ENCODE measurements around the gene CDH15. TPM values are rescaled to one million over a fixed set of nuclear protein-coding genes. Genes with fewer than 3 reads are reported as not detected.

The CDH15 gene
- total RNA-seq, 2 experiments from 2014 or later: not detected

- Mint-ChIP-seq H3K36me3 (no peaks in the 10 kb centered on the region), H3K27ac (no peak overlapping the region), H3K9me3 (no peaks in the 10 kb centered on the region), H3K4me3 (no peak overlapping the region), H3K27me3 (peaks cover 4% of the 10 kb centered on the region), H3K4me1 (ENCODE audit: low read depth) (peaks cover 7% of the 10 kb centered on the region)
- DNase-seq: no peak
- ChIA-PET POLR2A (no interaction called here), CTCF (no interaction called here)
- intact Hi-C loops (cut with micrococcal nuclease): no loop called here
Observed at GRCh38 chr16:89173174-89173921, 1.8 kb downstream of the CDH15 start.

DNA sequence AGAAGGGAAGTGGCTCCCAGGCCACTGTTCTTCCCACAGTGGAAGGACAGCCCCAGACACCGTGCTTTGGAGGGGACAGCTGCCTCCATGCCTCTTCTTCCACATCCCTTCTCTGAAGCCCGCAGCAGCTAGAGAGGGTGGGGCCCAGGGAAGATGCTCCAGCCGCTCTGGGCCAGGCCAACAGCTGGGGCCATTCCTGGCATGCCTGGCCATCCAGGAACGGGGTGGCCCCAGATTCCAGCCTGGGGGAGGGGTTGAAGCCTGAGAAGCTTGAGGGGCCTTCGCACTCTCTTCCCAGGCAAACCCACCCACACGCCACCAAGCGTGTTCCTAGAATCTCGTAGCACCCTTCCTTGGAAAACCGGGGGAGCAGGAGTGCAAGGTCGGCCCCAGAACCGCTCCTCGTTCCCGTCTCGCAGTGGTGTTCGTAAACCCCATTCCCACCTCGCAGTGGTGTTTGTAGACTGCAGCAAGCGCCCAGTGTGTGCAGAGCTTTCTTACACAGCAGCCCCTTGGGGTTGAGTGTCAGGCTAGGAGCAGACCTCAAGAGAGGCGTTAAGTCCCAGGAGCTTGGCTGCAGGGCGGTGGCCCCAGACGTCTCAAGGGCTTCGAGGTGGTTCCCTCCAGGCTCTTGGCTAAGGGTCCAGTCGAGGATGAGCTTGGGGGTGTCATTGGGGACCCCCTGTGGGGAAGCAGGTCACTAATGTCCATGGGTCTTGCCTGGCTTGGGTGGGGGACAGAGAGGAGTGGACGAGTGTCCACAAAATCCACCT lies 2.7 kb downstream of the CDH15 start:
- intact Hi-C loops (cut with micrococcal nuclease): no loop called here
- no peaks in the 10 kb centered on the region for H3K9me3 Mint-ChIP-seq
- H3K36me3 Mint-ChIP-seq: no peaks in the 10 kb centered on the region
- peaks cover 7% of the 10 kb centered on the region for H3K4me1 Mint-ChIP-seq (ENCODE audit: low read depth)
- ChIA-PET POLR2A (interaction anchor here (0.6 kb wide), 1 partner anchor 9 kb away, joined by 3 read pairs; no protein-coding TSS in a partner anchor), CTCF (no interaction called here)
- peaks cover 4% of the 10 kb centered on the region for H3K27me3 Mint-ChIP-seq
- H3K4me3 Mint-ChIP-seq: no peak overlapping the region
- H3K27ac Mint-ChIP-seq: no peak overlapping the region
- no peak for DNase-seq

DNA sequence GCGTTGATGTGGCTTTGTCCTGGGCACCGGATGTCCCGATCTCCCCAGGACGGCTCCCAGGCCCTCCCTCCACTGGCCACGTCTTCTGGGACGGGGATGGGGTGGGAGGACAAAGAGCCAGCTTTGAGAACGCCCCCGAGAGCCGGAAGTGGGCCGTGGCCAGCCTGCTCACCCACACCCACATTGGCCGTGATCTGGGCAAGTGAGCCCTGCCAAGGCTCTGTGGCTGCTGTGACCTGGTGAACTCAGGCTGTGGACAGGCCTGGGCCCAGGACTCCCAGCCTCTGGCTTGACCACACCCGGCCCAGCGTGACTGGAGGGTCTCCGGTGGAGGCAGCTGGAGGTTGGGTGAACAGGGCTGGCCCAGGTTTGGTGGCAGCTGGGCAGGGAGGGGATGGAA lies 3.3 kb downstream of the CDH15 start:
- intact Hi-C loops (cut with micrococcal nuclease): no loop called here
- POLR2A ChIA-PET: interaction anchor here (0.6 kb wide), 1 partner anchor 9 kb away, joined by 3 read pairs; no protein-coding TSS in a partner anchor
- Mint-ChIP-seq H3K9me3 (no peaks in the 10 kb centered on the region), H3K27ac (no peak overlapping the region), H3K4me1 (ENCODE audit: low read depth) (peaks cover 7% of the 10 kb centered on the region), H3K27me3 (peaks cover 4% of the 10 kb centered on the region), H3K36me3 (no peaks in the 10 kb centered on the region), H3K4me3 (no peak overlapping the region)
- CTCF ChIA-PET: no interaction called here
- no peak for DNase-seq

DNA sequence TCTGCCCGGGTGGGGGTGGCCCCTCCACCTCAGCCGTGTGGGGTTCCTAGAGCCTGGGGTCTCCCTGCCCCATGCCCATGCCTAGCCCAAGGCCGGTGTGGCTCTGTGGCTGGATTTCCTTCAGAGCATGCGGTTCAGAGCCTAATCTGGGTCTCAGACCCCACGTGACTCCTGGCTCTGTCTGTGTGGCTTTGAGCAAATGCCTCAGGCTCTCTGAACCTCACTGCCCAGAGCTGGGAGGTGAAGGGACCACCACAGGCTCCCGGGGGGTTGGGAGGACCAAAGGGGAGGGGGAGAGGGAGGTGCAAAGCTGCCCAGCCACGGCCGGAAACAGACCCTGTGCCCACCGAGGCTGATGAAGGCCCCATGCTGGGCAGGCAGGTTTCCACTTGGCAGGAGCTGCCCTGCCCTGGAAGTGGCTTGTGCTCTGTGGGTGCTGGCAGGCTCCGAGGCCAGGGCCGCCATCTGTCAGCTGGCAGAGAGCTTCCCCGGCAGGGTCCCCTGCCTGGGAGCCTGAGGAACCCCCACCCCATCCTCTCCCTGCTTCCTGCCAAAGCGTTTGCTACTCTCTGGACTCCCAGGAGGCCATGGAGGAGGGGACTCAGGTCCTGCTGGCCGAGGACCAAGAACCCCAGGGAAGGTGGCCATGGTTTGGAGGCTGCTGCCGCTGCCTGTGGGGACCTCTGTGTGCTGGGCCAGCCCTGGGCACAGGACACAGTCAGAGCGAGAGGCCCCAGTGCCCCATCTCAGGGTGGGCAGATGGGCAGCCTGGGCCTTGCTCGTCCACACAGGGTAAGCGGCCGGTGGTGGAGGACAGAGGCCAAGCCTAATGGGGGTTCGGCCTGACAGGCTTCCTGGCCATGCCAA lies 4.0 kb downstream of the CDH15 start:
- ChIA-PET CTCF (no interaction called here), POLR2A (interaction anchor here (0.6 kb wide), 1 partner anchor 8 kb away, joined by 3 read pairs; no protein-coding TSS in a partner anchor)
- no peak for DNase-seq
- no peaks in the 10 kb centered on the region for H3K36me3 Mint-ChIP-seq
- H3K4me1 Mint-ChIP-seq (ENCODE audit: low read depth): peaks cover 5% of the 10 kb centered on the region
- peaks cover 4% of the 10 kb centered on the region for H3K27me3 Mint-ChIP-seq
- H3K4me3 Mint-ChIP-seq: no peak overlapping the region
- no peak overlapping the region for H3K27ac Mint-ChIP-seq
- intact Hi-C loops (cut with micrococcal nuclease): no loop called here
- no peaks in the 10 kb centered on the region for H3K9me3 Mint-ChIP-seq

DNA sequence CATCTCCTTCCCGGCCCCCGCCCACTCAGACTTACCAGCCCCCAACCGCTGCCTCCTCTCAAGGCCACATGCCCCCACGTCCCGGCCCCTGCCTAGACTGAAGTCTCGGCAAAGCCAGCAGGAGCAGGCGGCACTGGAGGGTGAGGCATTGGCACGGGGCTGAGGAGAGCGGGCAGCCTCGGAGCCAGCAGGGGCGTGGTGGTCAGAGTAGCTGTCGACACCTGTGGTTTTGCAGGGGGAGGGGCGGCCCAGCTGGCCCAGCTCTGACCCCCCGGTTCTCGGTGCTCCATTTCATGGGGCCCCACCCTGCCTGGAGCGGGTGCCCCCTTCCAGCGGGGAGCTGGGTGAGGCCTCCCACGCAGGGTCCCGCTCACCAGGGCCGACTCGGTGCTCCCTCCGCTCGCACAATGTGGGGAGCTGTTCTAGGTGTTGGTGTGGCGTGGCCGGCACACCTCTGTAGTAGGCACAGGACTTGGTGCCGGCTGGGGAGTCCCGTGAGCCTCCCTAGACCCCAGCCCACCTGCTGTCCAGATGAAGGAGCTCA lies 4.7 kb downstream of the CDH15 start:
- no peak overlapping the region for H3K27ac Mint-ChIP-seq
- POLR2A ChIA-PET: no interaction called here
- no peaks in the 10 kb centered on the region for H3K9me3 Mint-ChIP-seq
- no peaks in the 10 kb centered on the region for H3K27me3 Mint-ChIP-seq
- no peak for DNase-seq
- H3K36me3 Mint-ChIP-seq: no peaks in the 10 kb centered on the region
- H3K4me1 Mint-ChIP-seq (ENCODE audit: low read depth): no peaks in the 10 kb centered on the region
- H3K4me3 Mint-ChIP-seq: no peak overlapping the region
- CTCF ChIA-PET: no interaction called here
- intact Hi-C loops (cut with micrococcal nuclease): no loop called here

GRCh38 chr16:89176717-89177116 lies 5.2 kb downstream of the CDH15 start:
- intact Hi-C loops (cut with micrococcal nuclease): no loop called here
- H3K36me3 Mint-ChIP-seq: no peaks in the 10 kb centered on the region
- ChIA-PET POLR2A (no interaction called here), CTCF (no interaction called here)
- DNase-seq: no peak
- H3K4me3 Mint-ChIP-seq: no peak overlapping the region
- no peak overlapping the region for H3K27ac Mint-ChIP-seq
- H3K27me3 Mint-ChIP-seq: no peaks in the 10 kb centered on the region
- peaks cover under 1% of the 10 kb centered on the region for H3K4me1 Mint-ChIP-seq (ENCODE audit: low read depth)
- no peaks in the 10 kb centered on the region for H3K9me3 Mint-ChIP-seq

DNA sequence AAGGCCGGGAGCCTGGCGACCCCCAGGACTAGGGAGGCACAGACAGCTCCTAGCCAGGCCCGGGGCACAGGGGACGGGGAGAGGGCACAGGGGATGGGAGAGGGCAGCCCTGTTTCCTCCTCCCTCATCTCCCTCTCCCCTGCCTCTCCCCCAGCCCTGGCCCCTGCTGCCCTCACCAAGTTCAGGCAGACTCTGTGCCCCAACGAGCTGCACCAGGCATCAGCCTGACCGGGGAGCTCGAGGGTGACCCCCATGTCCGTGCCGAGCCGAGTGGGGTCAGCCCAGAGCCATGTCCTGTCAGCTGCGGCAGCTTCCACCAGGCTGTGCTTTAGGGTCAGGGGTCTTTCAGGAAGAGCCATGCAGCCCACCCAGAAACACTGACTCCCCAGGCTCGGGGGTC lies 6.0 kb downstream of the CDH15 start:
- H3K36me3 Mint-ChIP-seq: no peaks in the 10 kb centered on the region
- no peak for DNase-seq
- POLR2A ChIA-PET: no interaction called here
- no peaks in the 10 kb centered on the region for H3K27me3 Mint-ChIP-seq
- intact Hi-C loops (cut with micrococcal nuclease): no loop called here
- no peak overlapping the region for H3K4me3 Mint-ChIP-seq
- H3K9me3 Mint-ChIP-seq: no peaks in the 10 kb centered on the region
- no peak overlapping the region for H3K27ac Mint-ChIP-seq
- H3K4me1 Mint-ChIP-seq (ENCODE audit: low read depth): peaks cover 2% of the 10 kb centered on the region
- CTCF ChIA-PET: interaction anchor here (1.3 kb wide), 1 partner anchor 320 kb away, joined by 3 read pairs; no protein-coding TSS in a partner anchor

GRCh38 chr16:89178453-89179147 lies 7.1 kb downstream of the CDH15 start:
- H3K9me3 Mint-ChIP-seq: no peaks in the 10 kb centered on the region
- CTCF ChIA-PET: interaction anchor here (1.3 kb wide), 1 partner anchor 321 kb away, joined by 3 read pairs; no protein-coding TSS in a partner anchor
- POLR2A ChIA-PET: no interaction called here
- no peak overlapping the region for H3K4me3 Mint-ChIP-seq
- no peak overlapping the region for H3K27ac Mint-ChIP-seq
- H3K4me1 Mint-ChIP-seq (ENCODE audit: low read depth): peaks cover 2% of the 10 kb centered on the region
- no peak for DNase-seq
- intact Hi-C loops (cut with micrococcal nuclease): no loop called here
- H3K27me3 Mint-ChIP-seq: no peaks in the 10 kb centered on the region
- H3K36me3 Mint-ChIP-seq: no peaks in the 10 kb centered on the region

GRCh38 chr16:89179148-89179484 lies 7.6 kb downstream of the CDH15 start:
- no peak overlapping the region for H3K27ac Mint-ChIP-seq
- no peak overlapping the region for H3K4me3 Mint-ChIP-seq
- no peaks in the 10 kb centered on the region for H3K9me3 Mint-ChIP-seq
- H3K36me3 Mint-ChIP-seq: no peaks in the 10 kb centered on the region
- intact Hi-C loops (cut with micrococcal nuclease): no loop called here
- no peaks in the 10 kb centered on the region for H3K27me3 Mint-ChIP-seq
- H3K4me1 Mint-ChIP-seq (ENCODE audit: low read depth): peaks cover 2% of the 10 kb centered on the region
- ChIA-PET CTCF (interaction anchor here (1.3 kb wide), 1 partner anchor 12 kb away, joined by 4 read pairs; no protein-coding TSS in a partner anchor), POLR2A (no interaction called here)
- no peak for DNase-seq

DNA sequence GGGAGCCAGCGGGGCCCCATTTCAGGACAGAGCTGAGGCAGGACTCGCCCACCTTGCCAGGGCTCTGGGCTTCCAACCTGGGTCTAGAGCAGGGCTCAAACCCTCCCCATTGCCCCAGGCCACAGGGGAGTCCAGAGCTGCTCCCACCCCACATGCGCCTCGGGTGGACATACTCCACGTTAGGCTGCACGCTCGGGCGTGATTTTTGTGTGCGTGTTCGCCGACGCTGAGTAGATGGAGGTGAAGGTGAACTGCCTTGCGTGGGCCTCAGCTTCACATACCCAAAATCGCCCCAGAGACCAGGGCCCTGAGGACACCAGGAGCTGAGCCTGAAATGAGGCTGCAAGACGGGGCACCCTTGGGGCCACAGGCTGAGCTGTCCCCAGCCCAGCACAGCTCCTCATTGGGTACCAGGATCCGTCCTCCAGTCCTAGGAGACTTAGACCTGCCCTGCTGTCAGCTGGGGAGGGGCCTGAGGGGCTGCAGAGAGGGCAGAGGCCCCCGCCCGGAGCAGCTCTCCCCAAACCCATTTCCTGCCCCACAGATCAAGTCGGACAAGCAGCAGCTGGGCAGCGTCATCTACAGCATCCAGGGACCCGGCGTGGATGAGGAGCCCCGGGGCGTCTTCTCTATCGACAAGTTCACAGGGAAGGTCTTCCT lies 8.2 kb downstream of the CDH15 start:
- POLR2A ChIA-PET: no interaction called here
- no peaks in the 10 kb centered on the region for H3K9me3 Mint-ChIP-seq
- no peak overlapping the region for H3K27ac Mint-ChIP-seq
- CTCF ChIA-PET: interaction anchor here (1.3 kb wide), 1 partner anchor 13 kb away, joined by 4 read pairs; no protein-coding TSS in a partner anchor
- intact Hi-C loops (cut with micrococcal nuclease): no loop called here
- no peak overlapping the region for H3K4me3 Mint-ChIP-seq
- H3K4me1 Mint-ChIP-seq (ENCODE audit: low read depth): peaks cover 2% of the 10 kb centered on the region
- H3K27me3 Mint-ChIP-seq: no peaks in the 10 kb centered on the region
- DNase-seq: no peak
- no peaks in the 10 kb centered on the region for H3K36me3 Mint-ChIP-seq

DNA sequence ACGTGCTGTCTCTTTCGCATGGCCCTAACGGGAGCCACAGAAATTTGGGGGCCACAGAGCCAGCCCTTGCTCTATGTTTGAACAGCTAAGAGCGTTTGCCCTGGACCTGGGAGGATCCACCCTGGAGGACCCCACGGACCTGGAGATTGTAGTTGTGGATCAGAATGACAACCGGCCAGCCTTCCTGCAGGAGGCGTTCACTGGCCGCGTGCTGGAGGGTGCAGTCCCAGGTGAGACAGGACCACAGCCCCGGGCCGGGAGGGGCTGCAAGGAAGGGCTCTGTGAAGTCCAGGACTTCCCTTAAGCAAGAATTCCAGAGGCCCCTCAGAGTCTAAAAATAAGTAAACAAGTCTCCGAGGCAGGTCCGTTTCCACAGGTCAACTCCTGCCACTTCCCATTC lies 11.9 kb downstream of the CDH15 start:
- no peaks in the 10 kb centered on the region for H3K27me3 Mint-ChIP-seq
- H3K27ac Mint-ChIP-seq: no peak overlapping the region
- ChIA-PET CTCF (no interaction called here), POLR2A (interaction anchor here (0.6 kb wide), 1 partner anchor 9 kb away, joined by 3 read pairs; no protein-coding TSS in a partner anchor)
- peaks cover 2% of the 10 kb centered on the region for H3K4me1 Mint-ChIP-seq (ENCODE audit: low read depth)
- intact Hi-C loops (cut with micrococcal nuclease): no loop called here
- peaks cover 2% of the 10 kb centered on the region for H3K9me3 Mint-ChIP-seq
- no peak overlapping the region for H3K4me3 Mint-ChIP-seq
- H3K36me3 Mint-ChIP-seq: no peaks in the 10 kb centered on the region
- no peak for DNase-seq

Measured in activated CD4-positive, alpha-beta memory T cell treated with anti-CD3 and anti-CD28 coated beads for 36 hours (primary cell).